ENCODE results near the gene PRDM5. TPM values are rescaled to one million over a fixed set of nuclear protein-coding genes. Genes with fewer than 3 reads are reported as not detected.

The PRDM5 gene
- total RNA-seq, 5 donors from 2014 or later (not counting 1 experiment from before 2014, with no cell fraction given) = 0.47 to 1.4 (median 0.86) TPM; not detected in 1

GRCh38 chr4:120814886-120815285, 107.6 kb downstream of the PRDM5 start:
- Histone ChIP-seq H3K4me1 (ENCODE audit: control insufficient read depth in 1 of 2, extremely low read depth in 1 of 2, insufficient read depth in 2 of 2, low read length in 2 of 2) (peaks cover 0 to 2% of the 10 kb centered on the region in 2 experiments), H3K36me3 (ENCODE audit: control insufficient read depth in 2 of 2, extremely low read depth in 1 of 2, insufficient read depth in 1 of 2, low read length in 1 of 2) (no peaks in the 10 kb centered on the region), H3K27ac (ENCODE audit: low read length) (no peak overlapping the region), H3K27me3 (replicated peaks in 1 of 2; ENCODE audit: control insufficient read depth in 2 of 2, extremely low read depth in 1 of 2, insufficient read depth in 2 of 2, low read length in 1 of 2) (no peaks in the 10 kb centered on the region), H3K4me3 (ENCODE audit: control insufficient read depth in 1 of 2, extremely low read depth in 1 of 2, low read length in 1 of 2) (no peak overlapping the region), H3K9me3 (no peaks in the 10 kb centered on the region)
- H3K4me3 Mint-ChIP-seq = no peak overlapping the region
- H3K4me1 Mint-ChIP-seq = peaks cover 2 to 11% (median 7%) of the 10 kb centered on the region in 3 donors
- DNase-seq = no peak
- WGBS (ENCODE audit: insufficient coverage) = no CpG with 5 or more reads among the region's 2 CpGs
- H3K27me3 Mint-ChIP-seq = peaks cover 0 to 6% of the 10 kb centered on the region in 2 donors
- no peak overlapping the region for H3K27ac Mint-ChIP-seq
- H3K36me3 Mint-ChIP-seq = no peaks in the 10 kb centered on the region
- peaks cover 0 to 9% (median 3%) of the 10 kb centered on the region in 3 donors for H3K9me3 Mint-ChIP-seq
- ChIA-PET POLR2A (no interaction called here), CTCF (no interaction called here)
- no peak for ATAC-seq (replicated peaks in 1 of 4)

DNA sequence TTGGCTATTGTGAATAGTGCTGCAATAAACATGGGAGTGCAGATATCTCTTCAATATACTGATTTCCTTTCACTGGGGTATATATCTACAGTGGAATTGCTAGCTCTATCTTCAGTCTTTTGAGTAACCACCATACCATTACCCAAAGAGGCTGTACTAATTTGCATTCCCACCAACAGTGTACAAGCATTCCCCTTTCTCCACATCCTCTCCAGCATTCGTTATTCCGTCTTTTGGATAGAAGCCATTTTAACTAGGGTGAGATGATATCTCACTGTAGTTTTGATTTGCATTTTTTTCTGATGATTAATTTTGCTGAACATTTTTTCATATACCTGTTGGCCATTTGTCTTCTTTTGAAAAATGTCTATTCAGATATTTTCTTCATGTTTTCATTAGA, 110.3 kb downstream of the PRDM5 start:
- peaks cover 0 to 6% of the 10 kb centered on the region in 2 donors for H3K27me3 Mint-ChIP-seq
- H3K36me3 Mint-ChIP-seq = no peaks in the 10 kb centered on the region
- WGBS (ENCODE audit: insufficient coverage) = no CpG with 5 or more reads among the region's 2 CpGs
- H3K27ac Mint-ChIP-seq = no peak overlapping the region
- H3K4me3 Mint-ChIP-seq = no peak overlapping the region
- no peak for DNase-seq
- no peaks in the 10 kb centered on the region for H3K27me3 ChIP-seq (replicated peaks in 1 of 2; ENCODE audit: control insufficient read depth in 2 of 2, extremely low read depth in 1 of 2, insufficient read depth in 2 of 2, low read length in 1 of 2)
- no peaks in the 10 kb centered on the region for H3K9me3 ChIP-seq
- ATAC-seq (replicated peaks in 1 of 4) = no peak
- no peak overlapping the region for H3K4me3 ChIP-seq (ENCODE audit: control insufficient read depth in 1 of 2, extremely low read depth in 1 of 2, low read length in 1 of 2)
- CTCF ChIA-PET = no interaction called here
- peaks cover 0 to 18% (median 9%) of the 10 kb centered on the region in 3 donors for H3K9me3 Mint-ChIP-seq
- POLR2A ChIA-PET = no interaction called here
- no peak overlapping the region for H3K27ac ChIP-seq (ENCODE audit: low read length)
- no peaks in the 10 kb centered on the region for H3K36me3 ChIP-seq (ENCODE audit: control insufficient read depth in 2 of 2, extremely low read depth in 1 of 2, insufficient read depth in 1 of 2, low read length in 1 of 2)
- no peaks in the 10 kb centered on the region for H3K4me1 ChIP-seq (ENCODE audit: control insufficient read depth in 1 of 2, extremely low read depth in 1 of 2, insufficient read depth in 2 of 2, low read length in 2 of 2)
- H3K4me1 Mint-ChIP-seq = peaks cover 0 to 7% (median 4%) of the 10 kb centered on the region in 3 donors

GRCh38 chr4:120809518-120809917, 113.0 kb downstream of the PRDM5 start:
- Mint-ChIP-seq H3K27ac (no peak overlapping the region), H3K9me3 (peaks cover 3 to 26% (median 9%) of the 10 kb centered on the region in 3 donors)
- WGBS (ENCODE audit: insufficient coverage) = no CpG with 5 or more reads among the region's 1 CpG

DNA sequence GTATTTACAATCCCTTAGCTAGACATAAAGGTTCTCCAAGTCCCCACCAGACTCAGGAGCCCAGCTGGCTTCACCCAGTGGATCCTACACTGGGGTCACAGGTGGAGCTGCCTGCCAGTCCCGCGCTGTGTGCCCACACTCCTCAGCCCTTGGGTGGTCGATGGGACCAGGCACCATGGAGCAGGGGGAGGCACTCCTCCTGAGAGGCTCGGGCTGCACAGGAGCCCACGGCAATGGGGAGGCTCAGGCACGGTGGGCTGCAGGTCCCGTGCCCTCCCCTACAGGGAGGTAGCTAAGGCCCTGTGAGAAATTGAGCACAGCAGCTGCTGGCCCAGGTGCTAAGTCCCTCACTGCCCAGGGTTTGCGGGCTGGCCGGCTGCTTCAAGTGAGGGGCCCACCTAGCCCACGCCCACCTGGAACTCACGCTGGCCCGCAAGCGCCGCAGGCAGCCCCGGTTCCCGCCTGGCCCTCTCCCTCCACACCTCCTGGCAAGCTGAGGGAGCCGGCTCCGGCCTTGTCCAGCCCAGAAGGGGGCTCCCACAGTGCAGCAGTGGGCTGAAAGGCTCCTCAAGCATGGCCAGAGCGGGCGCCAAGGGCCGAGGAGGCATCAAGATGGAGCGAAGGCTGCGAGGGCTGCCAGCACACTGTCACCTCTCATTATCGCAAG, 113.9 kb downstream of the PRDM5 start:
- H3K4me3 ChIP-seq (ENCODE audit: control insufficient read depth in 1 of 2, extremely low read depth in 1 of 2, low read length in 1 of 2) = no peak overlapping the region
- Mint-ChIP-seq H3K4me1 (no peaks in the 10 kb centered on the region), H3K27ac (no peak overlapping the region), H3K36me3 (no peaks in the 10 kb centered on the region), H3K27me3 (no peaks in the 10 kb centered on the region), H3K4me3 (no peak overlapping the region), H3K9me3 (peaks cover 3 to 26% (median 9%) of the 10 kb centered on the region in 3 donors)
- DNase-seq = no peak
- no peak overlapping the region for H3K27ac ChIP-seq (ENCODE audit: low read length)
- no peaks in the 10 kb centered on the region for H3K27me3 ChIP-seq (replicated peaks in 1 of 2; ENCODE audit: control insufficient read depth in 2 of 2, extremely low read depth in 1 of 2, insufficient read depth in 2 of 2, low read length in 1 of 2)
- CTCF ChIA-PET = interaction anchor here in 1 of 2 donors (0.6 kb wide), 1 partner anchor 7 kb away, joined by 3 read pairs; no protein-coding TSS in a partner anchor
- POLR2A ChIA-PET = no interaction called here
- WGBS (ENCODE audit: insufficient coverage) = 96% methylated on average over 20 of the region's 24 CpGs
- H3K4me1 ChIP-seq (ENCODE audit: control insufficient read depth in 1 of 2, extremely low read depth in 1 of 2, insufficient read depth in 2 of 2, low read length in 2 of 2) = no peaks in the 10 kb centered on the region
- no peaks in the 10 kb centered on the region for H3K36me3 ChIP-seq (ENCODE audit: control insufficient read depth in 2 of 2, extremely low read depth in 1 of 2, insufficient read depth in 1 of 2, low read length in 1 of 2)
- no peaks in the 10 kb centered on the region for H3K9me3 ChIP-seq
- no peak for ATAC-seq (replicated peaks in 1 of 4)

More at GRCh38 chr4:120809518-120809917, 113.0 kb downstream of the PRDM5 start:
- Histone ChIP-seq H3K36me3 (ENCODE audit: control insufficient read depth in 2 of 2, extremely low read depth in 1 of 2, insufficient read depth in 1 of 2, low read length in 1 of 2) (no peaks in the 10 kb centered on the region), H3K9me3 (no peaks in the 10 kb centered on the region), H3K27me3 (replicated peaks in 1 of 2; ENCODE audit: control insufficient read depth in 2 of 2, extremely low read depth in 1 of 2, insufficient read depth in 2 of 2, low read length in 1 of 2) (no peaks in the 10 kb centered on the region), H3K27ac (ENCODE audit: low read length) (no peak overlapping the region), H3K4me1 (ENCODE audit: control insufficient read depth in 1 of 2, extremely low read depth in 1 of 2, insufficient read depth in 2 of 2, low read length in 2 of 2) (no peaks in the 10 kb centered on the region), H3K4me3 (ENCODE audit: control insufficient read depth in 1 of 2, extremely low read depth in 1 of 2, low read length in 1 of 2) (no peak overlapping the region)
- Mint-ChIP-seq H3K27me3 (peaks cover 0 to 6% of the 10 kb centered on the region in 2 donors), H3K36me3 (no peaks in the 10 kb centered on the region), H3K4me1 (no peaks in the 10 kb centered on the region), H3K4me3 (no peak overlapping the region)
- ChIA-PET POLR2A (no interaction called here), CTCF (no interaction called here)
- DNase-seq = no peak
- no peak for ATAC-seq (replicated peaks in 1 of 4)

- 80% methylated on average over 4 of the region's 5 CpGs for WGBS (ENCODE audit: insufficient coverage)
- Histone ChIP-seq H3K27ac (ENCODE audit: low read length) (no peak overlapping the region), H3K27me3 (replicated peaks in 1 of 2; ENCODE audit: control insufficient read depth in 2 of 2, extremely low read depth in 1 of 2, insufficient read depth in 2 of 2, low read length in 1 of 2) (no peaks in the 10 kb centered on the region), H3K36me3 (ENCODE audit: control insufficient read depth in 2 of 2, extremely low read depth in 1 of 2, insufficient read depth in 1 of 2, low read length in 1 of 2) (no peaks in the 10 kb centered on the region), H3K4me3 (ENCODE audit: control insufficient read depth in 1 of 2, extremely low read depth in 1 of 2, low read length in 1 of 2) (no peak overlapping the region), H3K4me1 (ENCODE audit: control insufficient read depth in 1 of 2, extremely low read depth in 1 of 2, insufficient read depth in 2 of 2, low read length in 2 of 2) (no peaks in the 10 kb centered on the region), H3K9me3 (no peaks in the 10 kb centered on the region)
- H3K4me3 Mint-ChIP-seq = no peak overlapping the region
- H3K27me3 Mint-ChIP-seq = peaks cover 0 to 6% of the 10 kb centered on the region in 2 donors
- no peaks in the 10 kb centered on the region for H3K4me1 Mint-ChIP-seq
- POLR2A ChIA-PET = no interaction called here
- no peaks in the 10 kb centered on the region for H3K36me3 Mint-ChIP-seq
- DNase-seq (no peak), ATAC-seq (replicated peaks in 1 of 4) (no peak)
- H3K9me3 Mint-ChIP-seq = peaks cover 0 to 7% (median 2%) of the 10 kb centered on the region in 3 donors
- CTCF ChIA-PET = no interaction called here
- no peak overlapping the region for H3K27ac Mint-ChIP-seq
These were observed 121.3 kb downstream of the PRDM5 start for GRCh38 chr4:120801137-120801758.

GRCh38 chr4:120798570-120798969, 124.0 kb downstream of the PRDM5 start:
- H3K9me3 ChIP-seq = no peaks in the 10 kb centered on the region
- ATAC-seq (replicated peaks in 1 of 4) (no peak), DNase-seq (no peak)
- ChIA-PET POLR2A (no interaction called here), CTCF (interaction anchor here (0.6 to 0.7 kb wide), 3 partner anchors 9 to 400 kb away, joined by 3 to 4 read pairs (median 3); no protein-coding TSS in a partner anchor)
- no peaks in the 10 kb centered on the region for H3K27me3 ChIP-seq (replicated peaks in 1 of 2; ENCODE audit: control insufficient read depth in 2 of 2, extremely low read depth in 1 of 2, insufficient read depth in 2 of 2, low read length in 1 of 2)
- Mint-ChIP-seq H3K4me1 (no peaks in the 10 kb centered on the region), H3K4me3 (no peak overlapping the region), H3K36me3 (no peaks in the 10 kb centered on the region), H3K9me3 (no peaks in the 10 kb centered on the region), H3K27me3 (peaks cover 0 to 6% of the 10 kb centered on the region in 2 donors), H3K27ac (no peak overlapping the region)
- no peaks in the 10 kb centered on the region for H3K36me3 ChIP-seq (ENCODE audit: control insufficient read depth in 2 of 2, extremely low read depth in 1 of 2, insufficient read depth in 1 of 2, low read length in 1 of 2)
- H3K27ac ChIP-seq (ENCODE audit: low read length) = no peak overlapping the region
- no peak overlapping the region for H3K4me3 ChIP-seq (ENCODE audit: control insufficient read depth in 1 of 2, extremely low read depth in 1 of 2, low read length in 1 of 2)
- no peaks in the 10 kb centered on the region for H3K4me1 ChIP-seq (ENCODE audit: control insufficient read depth in 1 of 2, extremely low read depth in 1 of 2, insufficient read depth in 2 of 2, low read length in 2 of 2)
- no CpG with 5 or more reads among the region's 3 CpGs for WGBS (ENCODE audit: insufficient coverage)

Data from T-cell (primary cell).